ENCODE measurements around the gene RARRES2.
A peak's percentile ranks its signal among the peaks of the same experiment; 100 is the strongest.

RARRES2 gene

DNA sequence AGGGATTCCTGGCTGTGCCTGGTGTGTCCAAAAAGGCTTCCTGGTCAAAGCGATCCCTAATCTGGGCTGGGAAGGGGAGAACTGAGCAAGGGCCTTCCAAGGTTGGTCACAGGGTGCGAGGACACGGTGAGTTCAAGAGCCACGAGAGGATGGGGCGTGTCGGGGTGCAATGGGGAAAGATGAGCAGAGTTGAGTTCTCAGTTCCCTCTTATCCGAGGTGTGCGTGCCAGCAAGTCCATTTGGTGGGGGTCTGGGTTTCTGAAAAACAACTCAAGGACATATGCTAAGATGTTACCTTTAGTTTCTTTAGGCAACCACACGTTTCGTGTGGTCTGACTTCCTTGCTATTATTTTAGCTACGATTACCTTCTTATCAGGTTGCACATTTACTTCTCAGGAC lies 39.0 kb upstream of the RARRES2 start:
- FAIRE-seq (no peak), DNase-seq (ENCODE audit: insufficient read length, low spot score) (no peak)
- TF ChIP-seq CTCF (IDR thresholded peaks at IDR 0.05; ENCODE audit: insufficient read depth, missing control alignments): no peak

- DNase-seq (ENCODE audit: insufficient read length, low spot score) (no peak), FAIRE-seq (no peak)
- no peak for TF ChIP-seq CTCF (IDR thresholded peaks at IDR 0.05; ENCODE audit: insufficient read depth, missing control alignments)
These were observed 38.3 kb upstream of the RARRES2 start for GRCh38 chr7:150379441-150380379.

DNA sequence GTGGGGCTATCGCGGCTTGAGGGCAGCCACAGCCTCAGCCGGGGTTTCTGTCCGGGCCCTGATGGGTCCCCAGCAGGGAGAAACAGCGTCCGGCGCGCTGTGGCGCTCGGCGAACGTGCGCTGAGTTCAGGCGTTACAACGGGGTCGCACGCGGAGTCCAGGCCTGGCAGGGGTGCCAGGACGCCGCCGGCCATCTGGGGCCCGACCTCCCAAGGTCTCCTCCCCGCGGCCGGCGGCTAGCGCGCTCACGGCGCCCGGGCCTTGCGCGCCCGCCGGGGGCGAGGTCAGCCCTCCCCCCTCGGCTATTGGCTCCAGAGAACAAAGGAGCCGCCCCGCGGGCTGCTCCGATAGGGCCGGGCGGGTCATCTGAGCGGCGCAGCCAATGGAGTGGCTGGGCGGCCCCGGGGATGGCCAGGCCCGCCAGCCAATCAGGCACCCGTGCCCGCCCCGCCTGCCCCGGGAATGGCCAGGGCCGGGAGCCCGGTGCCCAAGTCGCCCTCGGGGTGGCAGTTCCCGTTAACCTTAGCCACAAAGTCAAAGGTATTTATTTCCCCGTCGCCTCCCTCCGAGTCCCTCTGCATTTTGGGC lies 37.5 kb upstream of the RARRES2 start, which contains the start of gene ZNF775:
Gene ZNF775, plus strand, starts transcription at position 478 of the 588 bp plus-strand sequence. CDS start 9,141 bp downstream, outside the sequence.
- no peak for TF ChIP-seq CTCF (IDR thresholded peaks at IDR 0.05; ENCODE audit: insufficient read depth, missing control alignments)
- DNase-seq (ENCODE audit: insufficient read length, low spot score) (peak; percentile 98), FAIRE-seq (no peak)

DNA sequence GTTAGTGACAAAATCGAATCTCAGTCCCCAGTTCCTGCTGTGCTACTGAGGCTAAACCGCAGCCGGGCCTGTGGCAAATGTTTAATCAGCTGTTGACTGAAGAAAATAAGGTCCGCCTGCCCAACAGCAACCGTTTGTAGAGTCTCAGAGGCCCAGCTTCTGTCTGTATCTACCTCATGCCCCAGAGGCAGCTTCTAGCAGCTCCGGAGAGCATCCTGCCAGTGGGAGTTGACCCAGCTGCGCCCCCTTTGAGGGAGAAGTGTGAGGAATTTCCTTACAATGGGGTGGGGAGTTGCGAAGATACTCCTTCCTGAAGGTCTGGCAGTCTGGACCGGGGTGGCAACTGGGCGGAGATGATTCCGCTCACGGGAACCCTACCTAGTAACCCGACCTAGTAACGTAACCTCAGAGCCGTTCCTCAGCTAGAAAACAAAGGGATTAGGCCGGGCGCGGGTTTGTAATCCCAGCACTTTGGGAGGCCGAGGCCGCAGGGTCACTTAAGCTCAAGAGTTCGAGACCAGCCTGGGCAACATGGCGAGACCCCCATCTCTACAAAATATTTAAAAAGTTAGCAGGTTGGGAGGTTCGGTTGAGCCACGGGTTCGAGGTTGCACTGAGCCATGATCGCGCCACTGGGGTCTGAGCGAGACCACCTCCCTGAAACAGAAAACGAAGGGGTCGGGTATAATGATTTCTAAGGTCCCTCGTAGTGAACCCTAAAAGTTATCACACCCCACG lies 36.9 kb upstream of the RARRES2 start:
- peak; percentile 42 for TF ChIP-seq CTCF (IDR thresholded peaks at IDR 0.05; ENCODE audit: insufficient read depth, missing control alignments)
- DNase-seq (ENCODE audit: insufficient read length, low spot score): no peak
- no peak for FAIRE-seq

DNA sequence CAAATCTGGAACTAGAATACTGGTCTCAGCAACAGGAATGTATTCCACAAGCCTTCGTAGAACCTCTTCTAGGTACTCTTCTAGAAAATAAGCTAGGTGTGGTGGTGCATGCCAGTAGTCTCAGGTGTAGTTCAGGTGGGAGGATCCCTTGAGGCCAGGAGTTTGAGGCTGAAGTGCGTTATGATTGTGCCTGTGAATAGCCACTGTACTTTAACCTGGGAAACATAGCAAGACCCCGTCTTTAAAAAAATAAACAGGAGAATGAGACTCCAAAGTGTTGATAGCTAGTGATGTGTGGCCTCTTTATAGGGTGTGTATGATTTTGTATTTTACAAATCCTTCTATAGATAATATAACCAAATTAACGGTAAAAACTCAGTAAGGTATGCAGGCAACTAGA lies 36.2 kb upstream of the RARRES2 start:
- no peak for DNase-seq (ENCODE audit: insufficient read length, low spot score)
- FAIRE-seq: no peak
- no peak for TF ChIP-seq CTCF (IDR thresholded peaks at IDR 0.05; ENCODE audit: insufficient read depth, missing control alignments)

DNA sequence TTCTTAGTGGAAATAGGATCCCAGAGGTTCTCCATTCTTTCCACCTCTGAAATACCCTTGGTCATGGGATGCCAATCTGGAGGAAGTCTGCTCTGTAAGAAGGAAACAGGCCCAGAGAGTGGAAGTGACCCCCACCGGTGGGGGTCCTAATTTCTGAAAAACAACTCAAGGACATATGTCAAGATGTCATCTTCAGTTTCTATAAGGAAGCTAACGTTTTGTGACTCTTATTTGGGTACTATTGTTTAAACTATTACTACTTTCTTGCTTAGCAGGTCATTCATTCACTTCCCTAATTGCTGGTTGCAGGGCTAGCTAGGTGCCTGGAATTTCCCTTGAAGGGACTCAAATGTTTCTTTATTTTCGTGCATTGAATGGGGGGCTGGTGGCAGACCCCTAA lies 35.8 kb upstream of the RARRES2 start:
- no peak for TF ChIP-seq CTCF (IDR thresholded peaks at IDR 0.05; ENCODE audit: insufficient read depth, missing control alignments)
- no peak for DNase-seq (ENCODE audit: insufficient read length, low spot score)
- FAIRE-seq: no peak

Measured in D721Med (cell line).